KMS-11 (cell line): ENCODE results near the gene NBAS.

ENCODE experiments used
- H2AFZ ChIP-seq: fragments of 200-600 bp; sonication (generic); 2 replicates; pipeline ENCODE4 v1.6.1; 2016; ENCODE audit warnings: antibody characterized with exemption, mixed run types, low read depth
- H3K27ac ChIP-seq: fragments of 200-600 bp; sonication (generic); 2 replicates; pipeline ENCODE4 v1.6.1; 2016; ENCODE audit warnings: mild to moderate bottlenecking, mixed run types
- H3K27me3 ChIP-seq: fragments of 200-600 bp; sonication (generic); 2 replicates; pipeline ENCODE4 v1.6.1; 2017; ENCODE audit warnings: mild to moderate bottlenecking, low read depth, mixed run types, moderate library complexity; ENCODE audit not compliant: insufficient read depth
- H3K36me3 ChIP-seq: fragments of 200-600 bp; sonication (generic); 2 replicates; pipeline ENCODE4 v1.6.1; 2017; ENCODE audit warnings: mild to moderate bottlenecking, mixed run types; ENCODE audit not compliant: insufficient read depth
- H3K4me1 ChIP-seq: fragments of 200-600 bp; sonication (generic); 2 replicates; pipeline ENCODE4 v1.6.1; 2016; ENCODE audit warnings: mild to moderate bottlenecking, low read depth, mixed run types; ENCODE audit not compliant: poor library complexity, severe bottlenecking
- H3K4me2 ChIP-seq: fragments of 200-600 bp; sonication (generic); 2 replicates; pipeline ENCODE4 v1.7.0; 2016; ENCODE audit warnings: mild to moderate bottlenecking, mixed run types
- H3K4me3 ChIP-seq: fragments of 200-600 bp; sonication (generic); IDR thresholded peaks from 2 replicates; pipeline ENCODE4 v1.6.1; 2017; ENCODE audit warnings: low read depth, low read length, mixed read lengths; ENCODE audit not compliant: insufficient read depth
- H3K79me2 ChIP-seq: fragments of 200-600 bp; sonication (generic); 2 replicates; pipeline ENCODE4 v1.6.1; 2016; ENCODE audit warnings: low read depth, mixed run types; ENCODE audit not compliant: insufficient read depth
- H3K9ac ChIP-seq: fragments of 200-600 bp; sonication (generic); 2 replicates; pipeline ENCODE4 v1.6.1; 2016; ENCODE audit warnings: mild to moderate bottlenecking, mixed run types
- H4K20me1 ChIP-seq: fragments of 200-600 bp; sonication (generic); 2 replicates; pipeline ENCODE4 v1.6.1; 2016; ENCODE audit warnings: mild to moderate bottlenecking, mixed run types; ENCODE audit not compliant: insufficient read depth
- TF ChIP-seq, protein P1 (sequence below): fragments of 200-600 bp; sonication (generic); conservative IDR thresholded peaks from 2 replicates; pipeline ENCODE4 v1.6.1; 2017; ENCODE audit warnings: low read depth, mild to moderate bottlenecking, antibody characterized with exemption, low read length, moderate library complexity, mixed read lengths

Gene NBAS

GRCh38 chr2:15556311-15556930 is 4.7 kb downstream of the NBAS start:
- Histone ChIP-seq H3K27ac (no peak overlapping the region), H3K4me2 (no peak overlapping the region), H3K79me2 (peaks cover 19% of the 10 kb centered on the region; the same call in 1 of the 2 replicates), H2AFZ (no peak overlapping the region), H4K20me1 (no peaks in the 10 kb centered on the region), H3K9ac (no peak overlapping the region), H3K4me1 (peaks cover 28% of the 10 kb centered on the region), H3K36me3 (no peaks in the 10 kb centered on the region), H3K27me3 (no peaks in the 10 kb centered on the region), H3K4me3 (no peak overlapping the region)
- TF ChIP-seq, protein P1, sequence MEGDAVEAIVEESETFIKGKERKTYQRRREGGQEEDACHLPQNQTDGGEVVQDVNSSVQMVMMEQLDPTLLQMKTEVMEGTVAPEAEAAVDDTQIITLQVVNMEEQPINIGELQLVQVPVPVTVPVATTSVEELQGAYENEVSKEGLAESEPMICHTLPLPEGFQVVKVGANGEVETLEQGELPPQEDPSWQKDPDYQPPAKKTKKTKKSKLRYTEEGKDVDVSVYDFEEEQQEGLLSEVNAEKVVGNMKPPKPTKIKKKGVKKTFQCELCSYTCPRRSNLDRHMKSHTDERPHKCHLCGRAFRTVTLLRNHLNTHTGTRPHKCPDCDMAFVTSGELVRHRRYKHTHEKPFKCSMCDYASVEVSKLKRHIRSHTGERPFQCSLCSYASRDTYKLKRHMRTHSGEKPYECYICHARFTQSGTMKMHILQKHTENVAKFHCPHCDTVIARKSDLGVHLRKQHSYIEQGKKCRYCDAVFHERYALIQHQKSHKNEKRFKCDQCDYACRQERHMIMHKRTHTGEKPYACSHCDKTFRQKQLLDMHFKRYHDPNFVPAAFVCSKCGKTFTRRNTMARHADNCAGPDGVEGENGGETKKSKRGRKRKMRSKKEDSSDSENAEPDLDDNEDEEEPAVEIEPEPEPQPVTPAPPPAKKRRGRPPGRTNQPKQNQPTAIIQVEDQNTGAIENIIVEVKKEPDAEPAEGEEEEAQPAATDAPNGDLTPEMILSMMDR = no peak

DNA sequence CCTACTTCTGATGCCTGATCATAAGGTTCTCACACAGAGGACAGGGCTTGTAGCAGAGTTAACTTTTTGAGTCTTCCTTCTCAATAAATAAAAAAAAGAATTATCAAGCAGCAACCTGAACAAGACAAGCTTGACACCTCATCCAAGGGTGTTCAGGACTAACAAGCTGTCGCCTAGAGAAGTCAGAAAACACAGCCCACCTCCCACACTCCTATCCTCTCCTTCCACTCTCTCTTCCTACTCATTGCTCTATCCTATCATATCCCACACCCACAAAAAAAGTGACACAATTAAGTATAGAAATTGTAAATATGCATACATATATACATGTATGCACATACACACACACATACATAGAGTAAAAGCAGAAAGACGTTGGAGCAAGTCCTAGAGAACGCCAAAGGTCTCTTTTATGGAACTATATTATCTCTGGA is 5.4 kb downstream of the NBAS start:
- TF ChIP-seq, protein P1 = no peak
- H2AFZ ChIP-seq = no peak overlapping the region
- H3K4me2 ChIP-seq = no peak overlapping the region
- no peak overlapping the region for H3K4me3 ChIP-seq
- no peak overlapping the region for H3K9ac ChIP-seq
- H4K20me1 ChIP-seq = no peaks in the 10 kb centered on the region
- H3K79me2 ChIP-seq = peaks cover 19% of the 10 kb centered on the region; the same call in 1 of the 2 replicates
- peaks cover 28% of the 10 kb centered on the region for H3K4me1 ChIP-seq
- H3K27me3 ChIP-seq = no peaks in the 10 kb centered on the region
- H3K36me3 ChIP-seq = no peaks in the 10 kb centered on the region
- H3K27ac ChIP-seq = no peak overlapping the region

DNA sequence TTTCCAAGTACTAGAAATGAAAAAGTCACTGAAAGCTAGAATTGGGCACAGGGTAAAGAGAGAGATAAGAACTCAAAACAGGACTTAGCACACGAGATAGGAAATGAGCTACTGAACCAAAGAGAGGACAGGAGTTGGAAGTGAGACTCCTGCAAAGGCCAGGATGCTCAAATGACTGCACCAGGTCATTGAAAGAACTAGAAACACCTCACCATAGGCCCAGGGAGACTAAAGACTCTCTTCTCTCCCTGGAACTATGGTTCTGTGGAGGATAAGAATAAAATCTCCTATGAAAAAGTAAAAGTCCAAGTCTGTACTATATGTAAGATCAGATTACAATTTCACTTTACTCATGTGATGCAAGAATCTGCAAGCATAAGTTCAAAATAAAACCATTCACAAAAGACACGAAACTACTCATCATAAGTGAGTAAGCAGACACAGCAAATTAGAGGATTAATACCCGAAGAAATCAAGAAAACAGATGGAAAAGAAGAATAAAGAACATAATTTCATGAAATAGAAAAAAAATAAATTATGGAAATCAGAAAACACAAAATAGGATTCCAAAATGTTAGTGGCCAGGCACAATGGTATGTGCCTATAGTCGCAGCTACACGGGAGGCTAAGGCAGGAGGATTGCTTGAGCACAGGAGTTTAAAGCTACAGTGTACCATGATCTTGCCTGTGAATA is 6.5 kb downstream of the NBAS start:
- Histone ChIP-seq H2AFZ (no peak overlapping the region), H3K36me3 (no peaks in the 10 kb centered on the region), H3K4me2 (no peak overlapping the region; the same call in 1 of the 2 replicates), H3K4me1 (peaks cover 25% of the 10 kb centered on the region), H3K27me3 (no peaks in the 10 kb centered on the region), H3K27ac (no peak overlapping the region), H3K79me2 (peaks cover 11% of the 10 kb centered on the region; the same call in 1 of the 2 replicates), H4K20me1 (no peaks in the 10 kb centered on the region), H3K9ac (no peak overlapping the region), H3K4me3 (no peak overlapping the region)
- TF ChIP-seq, protein P1 = no peak

DNA sequence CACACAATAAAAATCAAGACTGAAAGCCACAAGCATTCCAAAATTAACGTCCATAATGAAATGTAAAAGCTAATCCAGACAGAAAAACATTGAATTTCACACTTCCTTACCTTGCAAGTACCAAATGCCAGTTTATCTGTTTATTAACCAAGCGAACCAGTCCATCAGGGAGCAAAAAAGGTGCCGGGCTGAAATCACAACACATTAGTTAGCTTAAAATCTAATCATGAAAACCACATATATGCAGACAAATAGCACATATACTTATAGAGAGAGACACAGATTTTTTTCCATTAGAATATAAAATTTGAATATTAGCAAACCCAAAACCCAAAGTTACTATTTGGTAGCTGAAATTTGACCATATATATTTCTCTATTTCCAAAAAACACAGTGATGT is 7.2 kb downstream of the NBAS start:
- Histone ChIP-seq H3K27ac (no peak overlapping the region), H3K9ac (no peak overlapping the region), H3K4me1 (peaks cover 18% of the 10 kb centered on the region), H2AFZ (no peak overlapping the region), H3K79me2 (peaks cover 4% of the 10 kb centered on the region; the same call in 1 of the 2 replicates), H3K27me3 (no peaks in the 10 kb centered on the region), H4K20me1 (no peaks in the 10 kb centered on the region), H3K4me2 (no peak overlapping the region), H3K36me3 (no peaks in the 10 kb centered on the region), H3K4me3 (no peak overlapping the region)
- TF ChIP-seq, protein P1 = no peak
